GM21528 (cell line): ENCODE results near the gene FGG.

Source experiments
- ATAC-seq: cut with Tn5 transposase; IDR thresholded peaks from one replicate; pipeline ENCODE4 v1.9.1; 2021; ENCODE audit warnings: mild to moderate bottlenecking, moderate library complexity; ENCODE audit not compliant: unreplicated experiment, low FRiP score

Gene FGG

DNA sequence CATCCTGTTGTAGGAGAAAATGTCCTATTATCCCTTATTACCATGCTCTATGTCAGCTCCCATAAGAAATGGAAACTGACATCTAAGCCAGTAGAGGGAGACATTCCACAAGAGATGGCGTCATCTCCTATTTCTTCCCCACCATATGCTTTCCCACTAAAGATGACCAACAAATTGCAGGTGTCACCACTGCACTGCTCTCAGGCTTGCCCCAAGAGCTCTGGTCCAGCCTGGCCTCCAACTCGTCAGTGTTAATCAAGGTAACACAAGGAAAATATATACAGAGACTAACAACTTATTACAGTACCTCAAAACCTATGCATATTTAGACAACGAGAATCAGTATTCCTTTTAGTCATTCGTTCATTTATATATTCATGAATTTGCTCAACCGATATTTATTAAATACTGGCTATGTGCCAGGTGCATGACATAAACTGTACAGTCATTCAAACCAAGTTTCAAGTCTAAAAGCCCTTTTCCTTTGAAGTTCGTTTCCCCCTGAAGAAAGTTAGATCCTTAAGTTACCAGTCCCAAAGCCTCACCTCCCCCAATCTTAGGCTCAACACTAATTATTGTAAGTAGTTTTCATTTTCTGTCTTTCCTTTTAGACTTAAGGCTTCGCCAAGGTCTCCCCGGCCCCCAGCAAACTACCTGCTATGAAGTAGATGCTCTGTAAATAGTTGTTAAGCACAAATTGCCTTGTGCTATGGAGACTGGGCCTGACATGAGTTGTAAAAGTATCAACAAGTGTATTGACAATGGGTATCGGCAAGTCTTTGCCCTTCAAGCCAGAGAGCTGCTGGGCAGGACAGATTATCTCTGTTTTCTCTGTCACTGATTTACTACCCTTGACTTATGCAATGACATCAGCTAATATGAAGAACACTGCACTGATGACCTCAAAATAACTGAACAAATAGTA is 52.7 kb downstream of the FGG start:
- ATAC-seq = no peak

DNA sequence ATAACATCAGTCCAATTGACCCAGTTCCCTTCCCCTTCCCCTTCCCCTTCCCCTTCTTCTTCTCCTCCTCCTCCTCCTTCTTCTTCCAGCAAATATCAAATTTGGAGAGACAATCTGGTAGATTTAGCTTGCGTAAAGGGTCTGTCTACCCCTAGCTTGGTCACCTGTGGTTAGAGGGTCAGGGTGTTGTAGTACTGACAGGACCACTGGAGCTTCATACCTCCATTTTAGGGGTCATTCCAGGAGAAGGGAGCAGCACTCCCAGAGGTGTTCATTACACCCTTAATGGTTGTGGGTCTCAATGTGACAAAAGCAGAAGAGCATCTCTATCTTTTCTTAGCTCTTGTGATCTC is 53.3 kb downstream of the FGG start:
- no peak for ATAC-seq
